ENCODE data around the gene PCBP3.
"Not testable (repeated sequence)": the region's sequence is repeated elsewhere in the genome, so short reads cannot be mapped to it uniquely, and the experiment has no call there.

The PCBP3 gene

DNA sequence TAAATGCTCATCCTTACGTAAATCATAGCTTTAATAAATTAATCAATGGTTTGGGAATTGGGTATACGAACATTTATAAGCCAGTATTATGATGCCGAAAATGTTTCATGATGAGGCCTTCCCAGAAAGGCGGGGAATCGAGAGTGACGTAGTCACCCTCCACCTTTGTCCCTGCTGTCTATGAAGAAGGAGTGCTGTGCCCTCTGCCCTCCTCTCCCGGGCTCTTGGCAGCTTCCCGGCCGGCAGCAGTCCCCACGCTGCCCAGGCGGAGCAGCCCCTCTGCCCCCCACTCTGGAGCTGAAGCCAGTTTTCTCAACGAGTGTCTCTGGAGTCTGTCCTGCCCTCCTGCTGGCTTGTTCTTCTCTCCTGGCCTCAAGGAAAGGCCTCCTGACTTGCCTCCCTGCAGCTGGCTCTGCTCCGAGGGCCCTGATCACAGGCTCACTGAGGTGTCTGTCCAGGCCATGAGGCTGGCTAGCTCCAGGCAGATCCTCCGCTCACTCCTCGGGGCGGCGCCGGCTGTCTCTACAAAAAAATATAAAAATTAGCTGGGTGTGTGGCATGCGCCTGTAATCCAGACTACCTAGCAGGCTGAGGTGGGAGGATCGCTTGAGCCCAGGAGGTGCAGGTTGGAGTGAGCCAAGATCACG lies 187.3 kb downstream of the PCBP3 start:
- H3K9me3 ChIP-seq (ENCODE audit: insufficient read depth, low read length) = no peaks in the 10 kb centered on the region; the same call in 1 of the 2 replicates
- peaks cover 28% of the 10 kb centered on the region for H3K4me1 ChIP-seq (ENCODE audit: insufficient read depth, insufficient read length)
- no peak for TF ChIP-seq ZNF274 (IDR thresholded peaks at IDR 0.05; ENCODE audit: low read depth, low read length)
- TF ChIP-seq YY1 (IDR thresholded peaks at IDR 0.05; ENCODE audit: insufficient read depth, insufficient read length) = no peak
- TF ChIP-seq SUZ12 (IDR thresholded peaks at IDR 0.05; ENCODE audit: extremely low read depth, insufficient read depth, insufficient read length) = no peak
- H3K27me3 ChIP-seq (ENCODE audit: insufficient read depth, insufficient read length) = no peaks in the 10 kb centered on the region
- no peaks in the 10 kb centered on the region for H3K36me3 ChIP-seq (ENCODE audit: insufficient read depth, insufficient read length, low read length)
- no peak for DNase-seq (ENCODE audit: low read depth, low spot score)
- no peak overlapping the region for H3K9ac ChIP-seq (ENCODE audit: insufficient read length, low read depth)
- no peak overlapping the region for H3K4me3 ChIP-seq (ENCODE audit: insufficient read length, low read depth)

DNA sequence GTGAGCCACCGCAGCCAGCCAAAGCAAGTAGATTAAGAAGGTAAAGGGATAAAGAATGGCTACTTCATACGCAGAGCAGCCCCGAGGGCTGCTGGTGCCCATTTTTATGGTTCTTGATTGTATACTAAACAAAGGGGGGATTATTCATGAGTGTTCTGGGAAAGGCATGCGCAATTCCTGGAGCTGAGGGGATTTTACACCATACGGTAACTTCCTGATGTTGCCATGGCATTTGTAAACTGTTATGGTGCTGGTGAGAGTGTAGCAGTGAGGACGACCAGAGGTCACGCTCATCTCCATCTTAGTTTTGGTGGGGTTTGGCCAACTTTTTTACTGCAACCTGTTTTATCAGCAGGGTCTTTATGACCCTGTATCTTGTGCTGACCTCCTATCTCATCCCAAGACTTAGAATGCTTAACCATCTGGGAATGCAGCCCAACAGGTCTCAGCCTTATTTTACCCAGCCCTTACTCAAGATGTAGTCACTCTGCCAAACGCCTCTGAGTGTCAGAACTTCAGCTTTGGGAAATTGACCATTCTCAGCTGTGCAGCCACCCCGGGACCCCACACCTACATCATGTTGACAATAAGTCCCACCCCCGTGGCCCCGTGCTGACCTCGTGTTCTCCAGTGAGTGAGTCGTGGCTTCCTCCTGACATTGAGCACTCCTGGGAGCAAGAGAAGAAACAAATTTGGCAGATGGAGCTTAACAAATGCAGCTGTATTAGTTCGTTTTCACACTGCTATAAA lies 188.6 kb downstream of the PCBP3 start:
- Histone ChIP-seq H3K4me1 (ENCODE audit: insufficient read depth, insufficient read length) (peaks cover 31% of the 10 kb centered on the region), H3K9me3 (ENCODE audit: insufficient read depth, low read length) (no peaks in the 10 kb centered on the region; the same call in 1 of the 2 replicates), H3K4me3 (ENCODE audit: insufficient read length, low read depth) (no peak overlapping the region), H3K36me3 (ENCODE audit: insufficient read depth, insufficient read length, low read length) (no peaks in the 10 kb centered on the region), H3K27me3 (ENCODE audit: insufficient read depth, insufficient read length) (no peaks in the 10 kb centered on the region), H3K9ac (ENCODE audit: insufficient read length, low read depth) (no peak overlapping the region)
- DNase-seq (ENCODE audit: low read depth, low spot score) = no peak
- TF ChIP-seq SUZ12 (IDR thresholded peaks at IDR 0.05; ENCODE audit: extremely low read depth, insufficient read depth, insufficient read length) = no peak
- no peak for TF ChIP-seq YY1 (IDR thresholded peaks at IDR 0.05; ENCODE audit: insufficient read depth, insufficient read length)
- TF ChIP-seq ZNF274 (IDR thresholded peaks at IDR 0.05; ENCODE audit: low read depth, low read length) = no peak

DNA sequence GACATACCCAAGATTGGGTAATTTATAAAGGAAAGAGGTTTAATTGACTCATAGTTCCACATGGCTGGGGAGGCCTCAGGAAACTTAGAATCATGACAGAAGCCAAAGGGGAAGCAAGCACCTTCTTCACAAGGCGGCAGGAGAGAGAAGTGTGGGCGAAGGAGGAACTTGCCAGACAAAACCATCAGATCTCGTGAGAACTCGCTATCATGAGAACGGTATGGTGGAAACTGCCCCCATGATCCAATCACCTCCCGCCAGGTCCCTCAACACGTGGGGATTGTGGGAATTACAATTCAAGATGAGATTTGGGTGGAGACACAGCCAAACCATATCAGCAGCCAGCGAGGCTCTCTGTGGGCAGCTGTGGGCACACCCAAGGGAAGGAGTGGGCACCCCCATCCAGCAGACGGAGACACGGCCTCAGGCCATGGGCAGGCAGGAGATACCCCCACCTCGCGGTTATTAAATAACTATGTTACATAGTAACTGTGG lies 189.3 kb downstream of the PCBP3 start:
- not testable (repeated sequence) for H3K9ac ChIP-seq (ENCODE audit: insufficient read length, low read depth); DNase-seq (ENCODE audit: low read depth, low spot score); H3K36me3 ChIP-seq (ENCODE audit: insufficient read depth, insufficient read length, low read length); H3K9me3 ChIP-seq (ENCODE audit: insufficient read depth, low read length); H3K27me3 ChIP-seq (ENCODE audit: insufficient read depth, insufficient read length); H3K4me3 ChIP-seq (ENCODE audit: insufficient read length, low read depth)
- H3K4me1 ChIP-seq (ENCODE audit: insufficient read depth, insufficient read length) = peaks cover 31% of the 10 kb centered on the region

DNA sequence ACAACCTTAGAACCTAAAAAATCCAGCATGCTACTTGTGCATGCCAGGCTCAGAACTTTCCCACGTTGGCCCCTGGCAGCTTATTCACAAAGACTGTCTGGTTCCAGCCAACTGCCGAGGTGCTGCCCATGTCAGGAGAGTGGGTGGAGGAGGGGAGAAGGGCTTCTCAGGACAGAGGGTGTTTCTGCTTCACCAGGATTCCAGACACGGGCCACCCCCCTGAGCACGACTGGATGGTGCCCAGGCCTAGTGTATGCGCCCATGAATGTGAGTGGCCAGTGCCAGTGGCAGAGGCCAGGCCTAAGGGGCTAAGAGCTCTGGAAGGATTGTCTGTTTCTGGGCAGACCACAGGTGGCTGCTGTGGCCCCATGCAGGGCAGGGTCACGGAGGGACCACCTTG lies 189.9 kb downstream of the PCBP3 start:
- no peaks in the 10 kb centered on the region for H3K36me3 ChIP-seq (ENCODE audit: insufficient read depth, insufficient read length, low read length)

GRCh38 chr21:45834026-45834715 lies 190.6 kb downstream of the PCBP3 start:
- Histone ChIP-seq H3K9ac (ENCODE audit: insufficient read length, low read depth) (no peak overlapping the region), H3K27me3 (ENCODE audit: insufficient read depth, insufficient read length) (no peaks in the 10 kb centered on the region), H3K4me1 (ENCODE audit: insufficient read depth, insufficient read length) (peaks cover 31% of the 10 kb centered on the region), H3K36me3 (ENCODE audit: insufficient read depth, insufficient read length, low read length) (no peaks in the 10 kb centered on the region), H3K9me3 (ENCODE audit: insufficient read depth, low read length) (no peaks in the 10 kb centered on the region; the same call in 1 of the 2 replicates), H3K4me3 (ENCODE audit: insufficient read length, low read depth) (no peak overlapping the region)
- DNase-seq (ENCODE audit: low read depth, low spot score) = no peak
- TF ChIP-seq YY1 (IDR thresholded peaks at IDR 0.05; ENCODE audit: insufficient read depth, insufficient read length) (no peak), SUZ12 (IDR thresholded peaks at IDR 0.05; ENCODE audit: extremely low read depth, insufficient read depth, insufficient read length) (no peak), ZNF274 (IDR thresholded peaks at IDR 0.05; ENCODE audit: low read depth, low read length) (no peak)

More for the DNA sequence above, 189.9 kb downstream of the PCBP3 start:
- no peak for DNase-seq (ENCODE audit: low read depth, low spot score)
- Histone ChIP-seq H3K9me3 (ENCODE audit: insufficient read depth, low read length) (no peaks in the 10 kb centered on the region; the same call in 1 of the 2 replicates), H3K4me3 (ENCODE audit: insufficient read length, low read depth) (no peak overlapping the region), H3K27me3 (ENCODE audit: insufficient read depth, insufficient read length) (no peaks in the 10 kb centered on the region), H3K9ac (ENCODE audit: insufficient read length, low read depth) (no peak overlapping the region), H3K4me1 (ENCODE audit: insufficient read depth, insufficient read length) (peaks cover 31% of the 10 kb centered on the region)
- TF ChIP-seq YY1 (IDR thresholded peaks at IDR 0.05; ENCODE audit: insufficient read depth, insufficient read length) = no peak
- TF ChIP-seq ZNF274 (IDR thresholded peaks at IDR 0.05; ENCODE audit: low read depth, low read length) = no peak
- TF ChIP-seq SUZ12 (IDR thresholded peaks at IDR 0.05; ENCODE audit: extremely low read depth, insufficient read depth, insufficient read length) = no peak

- Histone ChIP-seq H3K9me3 (ENCODE audit: insufficient read depth, low read length) (no peaks in the 10 kb centered on the region; the same call in 1 of the 2 replicates), H3K4me1 (ENCODE audit: insufficient read depth, insufficient read length) (peaks cover 29% of the 10 kb centered on the region), H3K9ac (ENCODE audit: insufficient read length, low read depth) (no peak overlapping the region), H3K27me3 (ENCODE audit: insufficient read depth, insufficient read length) (no peaks in the 10 kb centered on the region), H3K4me3 (ENCODE audit: insufficient read length, low read depth) (no peak overlapping the region), H3K36me3 (ENCODE audit: insufficient read depth, insufficient read length, low read length) (no peaks in the 10 kb centered on the region)
- TF ChIP-seq SUZ12 (IDR thresholded peaks at IDR 0.05; ENCODE audit: extremely low read depth, insufficient read depth, insufficient read length) (no peak), YY1 (IDR thresholded peaks at IDR 0.05; ENCODE audit: insufficient read depth, insufficient read length) (no peak), ZNF274 (IDR thresholded peaks at IDR 0.05; ENCODE audit: low read depth, low read length) (no peak)
- DNase-seq (ENCODE audit: low read depth, low spot score) = no peak
Measured at GRCh38 chr21:45834821-45835293, 191.3 kb downstream of the PCBP3 start.
